Measurements from ENCODE around the gene ZNF653. TPM values are rescaled to one million over a fixed set of nuclear protein-coding genes. Genes with fewer than 3 reads are reported as not detected.

ZNF653 gene
- total and polyA plus RNA-seq, 2 donors (not counting 3 experiments of a cell fraction or from before 2014, with no cell fraction given): 7.0 to 8.7 TPM

DNA sequence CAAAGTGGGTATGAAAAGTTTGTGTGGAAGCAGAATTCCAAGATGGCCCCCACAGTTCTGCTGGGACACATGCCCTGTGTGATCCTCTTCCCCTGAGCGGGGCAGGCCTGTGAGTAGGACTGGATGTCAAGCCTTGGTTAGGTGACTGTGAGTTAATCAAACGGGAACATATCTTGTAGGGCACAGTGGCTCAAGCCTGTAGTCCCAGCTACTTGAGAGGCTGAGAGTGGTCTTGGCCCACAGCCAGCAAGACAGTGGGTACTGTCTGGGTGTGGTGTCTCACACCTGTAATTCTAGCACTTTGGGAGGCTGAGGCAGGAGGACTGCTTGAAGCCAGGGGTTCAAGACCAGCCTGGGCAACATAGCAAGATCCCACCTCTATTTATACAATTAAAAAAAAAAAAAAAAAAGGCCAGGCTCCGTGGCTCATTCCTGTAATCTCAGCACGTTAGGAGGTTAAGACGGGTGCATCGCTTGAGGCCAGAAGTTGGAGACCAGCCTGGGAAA, 6.4 kb downstream of the ZNF653 start:
- no peak for DNase-seq (ENCODE audit: low read depth, low spot score)
- Histone ChIP-seq H3K27ac (ENCODE audit: insufficient read depth, low read depth, low read length) (no peak overlapping the region), H3K4me1 (ENCODE audit: control insufficient read depth, extremely low read depth, insufficient read depth, low read length) (no peaks in the 10 kb centered on the region), H4K20me1 (replicated peaks; ENCODE audit: control insufficient read depth, extremely low read depth, insufficient read depth, low read length) (no peaks in the 10 kb centered on the region), H3K9ac (replicated peaks; ENCODE audit: extremely low read depth, insufficient read depth, low read length) (no peak overlapping the region), H3K4me2 (ENCODE audit: insufficient read depth, low read length) (no peak overlapping the region), H3K9me3 (replicated peaks; ENCODE audit: control insufficient read depth, insufficient read depth, low read length) (no peaks in the 10 kb centered on the region), H3K9me1 (replicated peaks; ENCODE audit: control insufficient read depth, extremely low read depth, insufficient read depth, low read length) (no peaks in the 10 kb centered on the region), H3K79me2 (ENCODE audit: control insufficient read depth, insufficient read depth, low read length) (no peaks in the 10 kb centered on the region), H3K36me3 (ENCODE audit: control insufficient read depth in 2 of 2, extremely low read depth in 1 of 2, insufficient read depth in 2 of 2, low read length in 2 of 2) (peaks cover 3 to 9% of the 10 kb centered on the region in 2 experiments), H3K27me3 (ENCODE audit: control insufficient read depth in 2 of 2, insufficient read depth in 2 of 2, low read length in 2 of 2) (no peaks in the 10 kb centered on the region), H3K4me3 (replicated peaks in 1 of 3; ENCODE audit: insufficient read depth in 1 of 3, low read depth in 1 of 3, low read length in 3 of 3) (no peak overlapping the region), H2AFZ (ENCODE audit: low read depth, low read length) (no peak overlapping the region)
- intact Hi-C loops (cut with micrococcal nuclease) (loop anchor here (5.0 kb wide), 1 partner anchor 38 kb away; the partner anchor contains the start of gene CNN1), dilution Hi-C loops (cut with MboI; ENCODE audit: extremely low pct_ligation_motif_present, low sequenced_read_pairs) (no loop called here)
- ChIA-PET CTCF (no interaction called here), POLR2A (no interaction called here)
- TF ChIP-seq MYC (IDR thresholded peaks at IDR 0.05; ENCODE audit: low read depth, low read length) (no peak), JUN (IDR thresholded peaks at IDR 0.05; ENCODE audit: borderline replicate concordance, insufficient read depth, insufficient read length, low read depth) (no peak), GATA2 (IDR thresholded peaks at IDR 0.05; ENCODE audit: insufficient read depth, insufficient read length, low read depth, low read length) (no peak), POLR2AphosphoS5 (IDR thresholded peaks at IDR 0.05; ENCODE audit: insufficient read depth, low read depth, low read length) (no peak), FOS (IDR thresholded peaks at IDR 0.05; ENCODE audit: borderline replicate concordance, insufficient read depth, low read length) (no peak), POLR2A (IDR thresholded peaks at IDR 0.05; ENCODE audit: low read depth, low read length) (no peak), EZH2 (IDR thresholded peaks at IDR 0.05; ENCODE audit: borderline replicate concordance, low read depth, low read length, severe bottlenecking) (no peak)
- TF ChIP-seq, protein P1, sequence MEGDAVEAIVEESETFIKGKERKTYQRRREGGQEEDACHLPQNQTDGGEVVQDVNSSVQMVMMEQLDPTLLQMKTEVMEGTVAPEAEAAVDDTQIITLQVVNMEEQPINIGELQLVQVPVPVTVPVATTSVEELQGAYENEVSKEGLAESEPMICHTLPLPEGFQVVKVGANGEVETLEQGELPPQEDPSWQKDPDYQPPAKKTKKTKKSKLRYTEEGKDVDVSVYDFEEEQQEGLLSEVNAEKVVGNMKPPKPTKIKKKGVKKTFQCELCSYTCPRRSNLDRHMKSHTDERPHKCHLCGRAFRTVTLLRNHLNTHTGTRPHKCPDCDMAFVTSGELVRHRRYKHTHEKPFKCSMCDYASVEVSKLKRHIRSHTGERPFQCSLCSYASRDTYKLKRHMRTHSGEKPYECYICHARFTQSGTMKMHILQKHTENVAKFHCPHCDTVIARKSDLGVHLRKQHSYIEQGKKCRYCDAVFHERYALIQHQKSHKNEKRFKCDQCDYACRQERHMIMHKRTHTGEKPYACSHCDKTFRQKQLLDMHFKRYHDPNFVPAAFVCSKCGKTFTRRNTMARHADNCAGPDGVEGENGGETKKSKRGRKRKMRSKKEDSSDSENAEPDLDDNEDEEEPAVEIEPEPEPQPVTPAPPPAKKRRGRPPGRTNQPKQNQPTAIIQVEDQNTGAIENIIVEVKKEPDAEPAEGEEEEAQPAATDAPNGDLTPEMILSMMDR (IDR thresholded peaks at IDR 0.05; ENCODE audit: extremely low read depth in 1 of 2, insufficient read depth in 1 of 2, low read depth in 1 of 2, low read length in 2 of 2): no peak
- TF ChIP-seq, protein P2, sequence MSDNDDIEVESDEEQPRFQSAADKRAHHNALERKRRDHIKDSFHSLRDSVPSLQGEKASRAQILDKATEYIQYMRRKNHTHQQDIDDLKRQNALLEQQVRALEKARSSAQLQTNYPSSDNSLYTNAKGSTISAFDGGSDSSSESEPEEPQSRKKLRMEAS (IDR thresholded peaks at IDR 0.05; ENCODE audit: insufficient read depth, insufficient read length): no peak
- BruUV-seq (replicated peaks): no TSS peak
- FAIRE-seq: no peak
